ENCODE measurements around the gene DTWD2.
"Not testable (repeated sequence)": the region's sequence is repeated elsewhere in the genome, so short reads cannot be mapped to it uniquely, and the experiment has no call there.

Gene DTWD2

DNA sequence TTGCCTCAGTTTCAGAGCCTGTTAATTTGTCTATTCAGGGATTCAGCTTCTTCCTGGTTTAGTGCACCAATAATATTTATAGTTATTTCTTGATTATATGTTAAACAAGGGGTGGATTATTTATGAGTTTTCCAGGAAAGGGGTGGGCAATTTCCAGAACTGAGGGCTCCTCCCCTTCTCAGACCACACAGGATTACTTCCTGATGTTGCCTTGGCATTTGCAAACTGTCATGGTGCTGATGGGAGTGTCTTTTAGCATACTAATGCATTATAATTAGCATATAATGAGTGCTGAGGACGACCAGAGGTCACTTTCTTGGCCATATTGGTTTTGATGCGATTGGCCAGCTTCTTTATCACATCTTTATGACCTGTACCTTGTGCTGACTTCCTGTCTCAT is 6.2 kb upstream of the DTWD2 start:
- no peak for DNase-seq

- not testable (repeated sequence) for DNase-seq
Observed at GRCh38 chr5:118993118-118993517, 4.8 kb upstream of the DTWD2 start.

- DNase-seq = not testable (repeated sequence)
Observed at GRCh38 chr5:118992055-118992454, 3.7 kb upstream of the DTWD2 start.

DNA sequence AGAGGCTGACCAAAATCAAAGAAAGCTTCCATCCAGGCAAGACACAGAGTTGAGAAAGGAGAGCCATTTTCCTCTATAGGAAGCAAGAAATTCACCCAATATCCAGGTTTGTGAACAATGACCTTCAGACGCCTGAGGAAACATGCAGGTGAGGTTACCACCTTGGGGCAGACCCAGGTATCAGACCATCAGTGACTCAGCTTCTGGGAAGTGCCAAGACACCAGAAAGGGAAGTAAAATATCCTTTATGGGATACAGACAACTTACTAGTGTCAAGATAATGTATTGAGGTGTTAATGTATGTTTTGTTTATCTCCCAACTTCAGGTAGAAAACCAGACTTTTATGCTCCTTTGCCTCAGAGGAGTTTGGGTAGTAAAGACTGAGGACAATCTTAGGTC is 2.2 kb upstream of the DTWD2 start:
- DNase-seq = no peak

- no peak for DNase-seq
Observed at GRCh38 chr5:118989816-118990215, 1.5 kb upstream of the DTWD2 start.

DNA sequence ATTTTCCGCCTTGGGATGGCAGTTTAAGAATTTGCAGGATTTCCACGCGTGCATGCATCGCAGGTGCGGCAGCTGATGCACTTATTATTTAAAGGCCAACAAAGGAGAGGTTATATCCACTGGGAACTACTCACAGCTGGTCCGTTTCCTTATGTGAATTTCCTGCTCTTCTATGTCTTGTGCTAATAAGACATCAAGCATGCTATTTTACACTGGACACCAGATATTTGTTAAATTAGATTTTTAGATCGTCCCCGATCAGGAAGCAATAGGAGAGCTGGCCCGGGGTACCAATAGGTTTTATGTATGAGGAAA is 476 bp upstream of the DTWD2 start:
- DNase-seq = no peak

DNA sequence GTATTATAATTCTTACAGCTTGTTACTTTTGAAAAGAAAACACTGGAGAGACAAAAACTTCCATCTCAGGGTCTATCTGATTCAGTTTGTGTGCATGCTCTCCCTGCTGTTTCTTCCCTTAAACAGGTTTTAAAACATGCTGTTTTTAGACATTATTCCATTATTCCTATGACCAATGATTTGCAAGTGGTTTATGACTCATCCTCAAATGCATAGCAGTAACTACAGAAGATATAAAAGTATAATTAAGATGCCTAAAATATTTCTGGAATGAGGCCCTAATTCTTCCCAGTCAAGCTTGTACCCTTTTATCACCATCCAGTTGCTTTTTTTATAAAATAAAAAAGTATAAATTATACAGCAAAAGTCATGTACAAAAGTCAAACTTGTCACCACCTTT is 3.7 kb downstream of the DTWD2 start:
- DNase-seq = no peak

DNA sequence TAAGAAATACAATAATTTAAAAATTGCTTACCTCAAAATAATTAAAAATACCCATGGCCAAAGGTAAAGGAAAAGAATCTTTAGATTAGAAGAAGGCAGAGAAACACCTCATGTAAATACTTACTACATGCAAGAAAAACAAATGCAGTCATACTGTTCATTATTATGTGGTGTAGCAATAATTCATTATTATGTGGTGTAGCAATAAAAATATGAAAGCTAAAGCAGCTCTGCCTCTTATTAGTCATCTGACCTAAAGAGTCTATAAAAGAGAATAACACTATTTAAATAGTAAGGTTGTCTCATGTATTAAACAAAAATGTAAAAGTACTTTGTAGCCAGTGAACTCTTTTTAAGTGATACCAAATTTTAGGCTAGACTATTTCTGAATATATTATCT is 6.6 kb downstream of the DTWD2 start:
- no peak for DNase-seq

- no peak for DNase-seq
Observed at GRCh38 chr5:118980438-118980837, 7.9 kb downstream of the DTWD2 start.

DNA sequence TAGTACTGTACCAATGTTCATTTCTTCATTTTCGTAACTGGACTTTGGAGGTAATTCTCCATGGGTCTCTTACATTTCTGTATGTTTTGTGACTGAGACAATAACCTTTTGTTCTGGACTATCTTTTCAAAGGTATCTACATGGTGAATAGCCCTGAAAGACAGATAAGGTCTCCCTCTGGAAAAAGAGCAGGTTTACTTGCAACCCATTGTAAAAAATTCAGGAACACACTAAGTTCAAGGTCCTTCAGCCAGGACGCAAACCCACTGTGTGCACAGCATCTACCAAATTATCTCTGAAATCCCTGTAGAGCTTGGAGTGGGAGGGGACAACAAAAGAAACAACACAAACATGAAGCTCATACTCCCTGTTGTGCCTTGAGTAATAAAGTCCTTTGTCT is 8.3 kb downstream of the DTWD2 start:
- no peak for DNase-seq

DNA sequence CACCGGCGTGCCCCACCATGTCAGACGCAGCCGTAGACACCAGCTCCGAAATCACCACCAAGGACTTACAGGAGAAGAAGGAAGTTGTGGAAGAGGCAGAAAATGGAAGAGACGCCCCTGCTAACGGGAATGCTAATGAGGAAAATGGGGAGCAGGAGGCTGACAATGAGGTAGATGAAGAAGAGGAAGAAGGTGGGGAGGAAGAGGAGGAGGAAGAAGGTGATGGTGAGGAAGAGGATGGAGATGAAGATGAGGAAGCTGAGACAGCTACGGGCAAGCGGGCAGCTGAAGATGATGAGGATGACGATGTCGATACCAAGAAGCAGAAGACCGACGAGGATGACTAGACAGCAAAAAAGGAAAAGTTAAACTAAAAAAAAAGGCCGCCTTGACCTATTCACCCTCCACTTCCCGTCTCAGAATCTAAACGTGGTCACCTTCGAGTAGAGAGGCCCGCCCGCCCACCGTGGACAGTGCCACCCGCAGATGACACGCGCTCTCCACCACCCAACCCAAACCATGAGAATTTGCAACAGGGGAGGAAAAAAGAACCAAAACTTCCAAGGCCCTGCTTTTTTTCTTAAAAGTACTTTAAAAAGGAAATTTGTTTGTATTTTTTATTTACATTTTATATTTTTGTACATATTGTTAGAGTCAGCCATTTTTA is 14.4 kb downstream of the DTWD2 start:
- DNase-seq = not testable (repeated sequence)

DNA sequence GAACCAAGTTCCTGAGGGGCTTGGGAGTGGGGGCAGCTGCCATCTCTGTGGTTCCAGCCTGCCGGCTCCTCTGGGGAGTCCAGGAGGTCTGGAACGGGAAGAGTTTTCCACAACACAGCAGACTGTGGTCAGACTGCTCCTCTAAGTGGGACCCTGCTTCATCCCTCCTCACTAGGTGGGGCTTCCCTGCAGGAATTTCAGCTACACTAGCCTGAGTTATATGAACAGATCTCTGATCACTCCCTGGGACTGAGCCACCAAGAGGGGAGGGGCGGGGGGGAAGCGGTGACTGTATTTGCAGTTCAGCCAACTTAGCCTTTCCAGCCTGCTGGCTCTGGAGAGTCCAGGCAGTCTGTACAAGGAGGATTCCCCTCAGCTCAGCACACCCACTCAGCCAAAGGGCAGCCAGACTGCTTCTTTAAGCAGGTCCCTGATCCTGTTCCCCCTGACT is 19.4 kb downstream of the DTWD2 start:
- no peak for DNase-seq

DNA sequence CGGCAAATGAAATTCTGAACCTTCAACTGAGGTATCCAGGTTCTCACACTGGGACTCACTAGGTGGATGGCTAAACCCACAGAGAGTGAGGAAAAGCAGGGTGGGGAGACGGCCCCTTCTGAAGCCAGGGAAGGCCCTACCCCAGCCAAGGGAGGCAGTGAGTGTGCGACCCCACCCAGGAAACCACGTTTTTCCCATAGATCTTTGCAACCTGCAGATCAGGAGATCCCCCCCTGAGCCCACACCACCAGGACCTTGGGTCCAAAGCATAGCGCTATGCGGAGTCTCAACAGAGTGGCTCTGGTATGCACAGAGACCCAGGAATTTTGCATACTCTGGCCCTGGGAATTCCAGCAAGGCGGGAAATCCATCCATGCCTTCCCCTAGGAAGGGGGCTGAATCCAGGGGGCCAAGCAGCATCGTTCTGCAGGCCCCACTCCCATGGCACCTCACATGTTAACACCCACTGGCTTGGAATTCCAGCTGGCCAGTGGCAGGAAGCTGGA is 19.9 kb downstream of the DTWD2 start:
- DNase-seq = no peak

DNA sequence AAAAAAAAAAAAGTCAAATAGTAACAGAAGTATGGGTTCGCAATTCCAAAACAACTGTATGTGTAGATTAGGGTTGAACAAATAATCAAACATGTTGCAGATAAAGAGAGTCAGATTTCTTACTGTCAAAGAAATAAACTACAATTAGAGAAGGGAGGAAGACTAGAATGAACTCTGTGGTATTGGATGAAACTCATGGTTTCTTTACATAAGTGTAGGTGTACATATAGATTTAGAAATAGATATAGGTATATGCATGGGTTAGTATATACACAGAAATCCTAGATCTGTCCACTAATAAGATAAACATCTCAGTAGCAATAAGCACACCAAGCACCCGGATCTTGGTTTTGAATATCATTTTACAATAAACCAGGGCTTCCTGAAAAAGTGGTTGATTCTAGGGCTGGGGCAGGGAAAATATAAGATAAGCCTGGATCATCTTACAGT is 21.3 kb downstream of the DTWD2 start:
- DNase-seq = no peak

DNA sequence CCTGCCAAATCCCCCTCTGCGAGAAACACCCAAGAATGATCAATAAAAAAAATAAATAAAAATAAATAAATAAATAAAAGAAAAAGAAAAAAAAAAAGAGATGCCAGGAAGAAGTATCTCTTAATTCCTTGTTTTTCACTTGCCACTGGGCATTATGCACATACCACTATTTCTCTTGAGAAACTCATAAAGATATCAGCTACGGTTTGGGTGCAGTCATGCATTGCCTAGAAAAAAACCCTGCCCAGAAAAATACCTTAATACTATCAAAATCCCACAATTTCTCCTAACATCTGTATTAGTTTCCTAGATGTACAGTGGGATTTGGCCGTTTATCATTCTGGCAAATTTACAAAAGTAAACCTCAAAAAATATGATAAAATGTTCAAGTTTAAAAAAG is 22.5 kb downstream of the DTWD2 start:
- no peak for DNase-seq

DNA sequence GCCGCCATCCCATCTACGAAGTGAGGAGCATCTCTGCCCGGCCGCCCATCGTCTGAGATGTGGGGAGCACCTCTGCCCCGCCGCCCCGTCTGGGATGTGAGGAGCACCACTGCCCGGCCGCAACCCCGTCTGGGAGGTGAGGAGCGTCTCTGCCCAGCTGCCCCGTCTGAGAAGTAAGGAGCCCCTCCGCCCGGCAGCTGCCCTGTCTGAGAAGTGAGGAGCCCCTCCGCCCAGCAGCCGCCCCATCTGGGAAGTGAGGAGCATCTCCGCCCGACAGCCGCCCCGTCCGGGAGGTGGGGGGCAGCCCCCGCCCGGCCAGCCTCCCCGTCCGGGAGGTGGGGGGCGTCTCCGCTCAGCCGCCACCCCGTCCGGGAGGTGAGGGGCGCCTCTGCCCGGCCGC is 23.4 kb downstream of the DTWD2 start:
- DNase-seq = not testable (repeated sequence)

- DNase-seq = not testable (repeated sequence)
Observed at GRCh38 chr5:118964388-118964787, 24.0 kb downstream of the DTWD2 start.

DNA sequence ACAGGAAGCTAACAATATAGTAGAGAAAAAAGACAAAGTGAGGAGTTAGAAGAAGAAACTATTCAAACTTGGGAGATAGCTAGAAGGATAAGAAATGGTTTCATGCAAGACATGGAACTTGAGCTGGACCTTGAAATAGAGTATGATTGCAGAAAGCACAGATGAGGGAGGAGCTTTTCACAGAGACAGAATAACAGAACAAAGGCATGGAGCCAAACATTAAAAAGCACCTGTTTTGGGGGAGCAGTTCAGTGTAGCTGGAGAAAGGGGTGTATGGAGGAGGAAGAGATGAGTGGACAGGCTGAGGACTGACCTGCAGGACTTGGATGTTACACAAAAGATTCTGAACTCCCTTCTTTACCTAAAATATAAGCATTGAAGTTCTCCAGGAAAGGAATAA is 25.2 kb downstream of the DTWD2 start:
- no peak for DNase-seq

DNA sequence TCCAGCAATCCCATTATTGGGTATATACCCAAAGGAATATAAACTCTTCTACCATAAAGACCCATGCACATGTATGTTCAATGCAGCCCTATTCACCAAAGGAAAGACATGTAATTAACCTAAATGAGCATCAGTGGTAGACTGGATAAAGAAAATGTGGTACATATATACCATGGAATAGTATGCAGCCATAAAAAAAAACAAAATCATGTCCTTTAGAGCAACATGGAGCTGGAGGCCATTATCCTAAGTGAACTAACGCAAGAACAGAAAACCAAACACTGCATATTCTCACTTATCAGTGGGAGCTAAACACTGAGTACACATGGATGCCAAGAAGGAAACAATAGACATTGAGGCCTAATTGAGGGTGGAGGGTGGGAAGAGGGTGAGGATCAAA is 27.8 kb downstream of the DTWD2 start:
- no peak for DNase-seq

GRCh38 chr5:118956727-118957126 is 31.6 kb downstream of the DTWD2 start:
- DNase-seq = peak in 1 of 2 experiments; percentile 51

DNA sequence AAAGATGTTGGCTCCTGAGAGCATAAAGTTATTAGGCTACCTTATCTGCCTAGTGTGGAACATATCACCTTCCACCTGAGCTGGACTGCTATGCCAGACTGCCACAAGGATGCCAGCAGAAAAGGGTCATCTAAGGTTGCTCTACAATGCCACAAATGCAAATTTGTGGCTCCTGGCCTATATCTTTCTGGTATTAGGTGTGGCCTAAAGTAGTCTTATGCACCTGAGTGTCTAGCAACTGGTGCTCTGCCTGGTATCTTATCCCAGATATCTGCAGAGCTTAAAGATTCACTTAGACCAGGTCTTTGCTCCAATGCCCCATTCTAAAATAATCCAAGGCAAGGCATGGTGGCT is 34.7 kb downstream of the DTWD2 start:
- DNase-seq = no peak

GRCh38 chr5:118952992-118953651 is 35.2 kb downstream of the DTWD2 start:
- DNase-seq = no peak

DNA sequence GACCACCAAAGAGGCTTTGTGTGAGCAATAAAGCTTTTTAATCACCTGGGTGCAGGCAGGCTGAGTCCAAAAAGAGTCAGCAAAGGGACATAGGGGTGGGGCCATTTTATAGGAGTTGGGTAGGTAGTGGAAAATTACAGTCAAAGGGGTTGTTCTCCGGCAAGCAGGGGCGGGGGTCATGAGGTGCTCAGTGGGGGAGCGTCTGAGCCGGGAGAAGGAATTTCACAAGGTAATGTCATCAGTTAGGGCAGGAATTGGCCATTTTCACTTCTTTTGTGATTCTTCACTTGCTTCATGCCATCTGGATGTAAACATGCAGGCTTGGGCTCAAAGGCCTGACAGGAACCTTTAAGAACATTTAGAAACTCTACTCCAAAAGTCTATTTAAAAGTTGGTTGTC is 36.0 kb downstream of the DTWD2 start:
- DNase-seq = not testable (repeated sequence)

GRCh38 chr5:118950354-118950753 is 38.0 kb downstream of the DTWD2 start:
- not testable (repeated sequence) for DNase-seq

All from NCI-H524 (cell line).